ENCODE data around the gene RAB11FIP5. TPM values are rescaled to one million over a fixed set of nuclear protein-coding genes. Genes with fewer than 3 reads are reported as not detected.

The RAB11FIP5 gene
- total RNA-seq, 1 experiment from 2014 or later = 12.9 TPM

- intact Hi-C loops (cut with micrococcal nuclease; ENCODE audit: unreplicated experiment) = no loop called here
- no peak overlapping the region for H3K4me3 ChIP-seq (ENCODE audit: low read depth, low read length, poor library complexity, severe bottlenecking)
- CTCF ChIA-PET = no interaction called here
- H3K27ac ChIP-seq (ENCODE audit: low read depth, low read length, poor library complexity, severe bottlenecking) = no peak overlapping the region
- POLR2A ChIA-PET (ENCODE audit: low non-redundant PET) = no interaction called here
- H3K9me3 ChIP-seq (ENCODE audit: low read depth, low read length, poor library complexity, severe bottlenecking) = no peaks in the 10 kb centered on the region
- H3K27me3 ChIP-seq (replicated peaks; ENCODE audit: insufficient read depth, low read depth, low read length, poor library complexity) = no peaks in the 10 kb centered on the region
- no peak for TF ChIP-seq CTCF (conservative IDR thresholded peaks at IDR 0.05; ENCODE audit: low read depth, low read length)
- no peak for TF ChIP-seq EZH2 (IDR thresholded peaks at IDR 0.05; ENCODE audit: borderline replicate concordance, low read depth, low read length, poor library complexity, severe bottlenecking)
- no peaks in the 10 kb centered on the region for H3K4me1 ChIP-seq (ENCODE audit: insufficient read depth, low read length, poor library complexity, severe bottlenecking)
- no TSS peak for BruUV-seq (replicated peaks)
- H3K36me3 ChIP-seq (ENCODE audit: insufficient read depth, low read length, poor library complexity, severe bottlenecking) = no peaks in the 10 kb centered on the region
- no peak for DNase-seq (ENCODE audit: low spot score)
Observed at GRCh38 chr2:73105511-73105971, 7.2 kb downstream of the RAB11FIP5 start.

- CTCF ChIA-PET = no interaction called here
- no peaks in the 10 kb centered on the region for H3K27me3 ChIP-seq (replicated peaks; ENCODE audit: insufficient read depth, low read depth, low read length, poor library complexity)
- BruUV-seq (replicated peaks) = no TSS peak
Observed at GRCh38 chr2:73104933-73105332, 7.8 kb downstream of the RAB11FIP5 start.

GRCh38 chr2:73103018-73103542 lies 9.7 kb downstream of the RAB11FIP5 start:
- intact Hi-C loops (cut with micrococcal nuclease; ENCODE audit: unreplicated experiment) = no loop called here
- no peak for DNase-seq (ENCODE audit: low spot score)
- Histone ChIP-seq H3K4me1 (ENCODE audit: insufficient read depth, low read length, poor library complexity, severe bottlenecking) (no peaks in the 10 kb centered on the region), H3K9me3 (ENCODE audit: low read depth, low read length, poor library complexity, severe bottlenecking) (no peaks in the 10 kb centered on the region), H3K27me3 (replicated peaks; ENCODE audit: insufficient read depth, low read depth, low read length, poor library complexity) (no peaks in the 10 kb centered on the region), H3K4me3 (ENCODE audit: low read depth, low read length, poor library complexity, severe bottlenecking) (no peak overlapping the region), H3K27ac (ENCODE audit: low read depth, low read length, poor library complexity, severe bottlenecking) (no peak overlapping the region), H3K36me3 (ENCODE audit: insufficient read depth, low read length, poor library complexity, severe bottlenecking) (no peaks in the 10 kb centered on the region)
- TF ChIP-seq CTCF (conservative IDR thresholded peaks at IDR 0.05; ENCODE audit: low read depth, low read length) = no peak
- no peak for TF ChIP-seq EZH2 (IDR thresholded peaks at IDR 0.05; ENCODE audit: borderline replicate concordance, low read depth, low read length, poor library complexity, severe bottlenecking)
- ChIA-PET CTCF (no interaction called here), POLR2A (ENCODE audit: low non-redundant PET) (no interaction called here)
- no TSS peak for BruUV-seq (replicated peaks)

More at GRCh38 chr2:73104933-73105332, 7.8 kb downstream of the RAB11FIP5 start:
- no peak for DNase-seq (ENCODE audit: low spot score)
- H3K36me3 ChIP-seq (ENCODE audit: insufficient read depth, low read length, poor library complexity, severe bottlenecking) = no peaks in the 10 kb centered on the region
- POLR2A ChIA-PET (ENCODE audit: low non-redundant PET) = interaction anchor here (0.5 kb wide), 1 partner anchor 37 kb away, joined by 3 read pairs; no protein-coding TSS in a partner anchor
- no peak overlapping the region for H3K4me3 ChIP-seq (ENCODE audit: low read depth, low read length, poor library complexity, severe bottlenecking)
- TF ChIP-seq EZH2 (IDR thresholded peaks at IDR 0.05; ENCODE audit: borderline replicate concordance, low read depth, low read length, poor library complexity, severe bottlenecking) (no peak), CTCF (conservative IDR thresholded peaks at IDR 0.05; ENCODE audit: low read depth, low read length) (no peak)
- H3K9me3 ChIP-seq (ENCODE audit: low read depth, low read length, poor library complexity, severe bottlenecking) = no peaks in the 10 kb centered on the region
- intact Hi-C loops (cut with micrococcal nuclease; ENCODE audit: unreplicated experiment) = no loop called here
- H3K27ac ChIP-seq (ENCODE audit: low read depth, low read length, poor library complexity, severe bottlenecking) = no peak overlapping the region
- H3K4me1 ChIP-seq (ENCODE audit: insufficient read depth, low read length, poor library complexity, severe bottlenecking) = no peaks in the 10 kb centered on the region
